GM12873 (cell line): ENCODE results near the gene PALLD.

Experiments used
- CTCF ChIP-seq: IDR thresholded peaks from 2 replicates; pipeline ENCODE4 v1.5.1; 2012; ENCODE audit warnings: low read depth, mild to moderate bottlenecking, moderate library complexity, low read length, control low read depth; ENCODE audit not compliant: insufficient read depth; ENCODE audit errors: missing control alignments

Gene PALLD

GRCh38 chr4:168679819-168680218 lies 183.0 kb downstream of the PALLD start:
- no peak for TF ChIP-seq CTCF

- TF ChIP-seq CTCF: no peak
Measured at GRCh38 chr4:168682898-168683500, 186.1 kb downstream of the PALLD start.

DNA sequence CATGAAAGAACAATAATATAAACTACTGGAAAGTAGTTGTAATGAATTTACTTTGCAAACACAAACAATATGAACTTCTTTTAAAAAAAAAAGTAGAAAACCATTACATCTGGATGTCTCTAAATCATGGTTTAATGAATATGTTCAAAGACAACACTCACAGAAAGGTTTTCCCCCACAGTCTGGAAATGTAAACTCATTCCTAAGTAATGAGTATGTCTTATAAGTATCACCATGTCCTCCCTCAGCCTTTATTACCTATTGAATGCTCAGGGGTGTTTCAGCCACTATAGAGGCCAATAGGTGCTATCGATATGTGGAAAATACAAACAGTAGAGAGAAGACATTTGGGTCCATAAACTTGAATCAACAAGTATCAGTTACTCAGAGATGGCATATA lies 186.7 kb downstream of the PALLD start:
- TF ChIP-seq CTCF: no peak

DNA sequence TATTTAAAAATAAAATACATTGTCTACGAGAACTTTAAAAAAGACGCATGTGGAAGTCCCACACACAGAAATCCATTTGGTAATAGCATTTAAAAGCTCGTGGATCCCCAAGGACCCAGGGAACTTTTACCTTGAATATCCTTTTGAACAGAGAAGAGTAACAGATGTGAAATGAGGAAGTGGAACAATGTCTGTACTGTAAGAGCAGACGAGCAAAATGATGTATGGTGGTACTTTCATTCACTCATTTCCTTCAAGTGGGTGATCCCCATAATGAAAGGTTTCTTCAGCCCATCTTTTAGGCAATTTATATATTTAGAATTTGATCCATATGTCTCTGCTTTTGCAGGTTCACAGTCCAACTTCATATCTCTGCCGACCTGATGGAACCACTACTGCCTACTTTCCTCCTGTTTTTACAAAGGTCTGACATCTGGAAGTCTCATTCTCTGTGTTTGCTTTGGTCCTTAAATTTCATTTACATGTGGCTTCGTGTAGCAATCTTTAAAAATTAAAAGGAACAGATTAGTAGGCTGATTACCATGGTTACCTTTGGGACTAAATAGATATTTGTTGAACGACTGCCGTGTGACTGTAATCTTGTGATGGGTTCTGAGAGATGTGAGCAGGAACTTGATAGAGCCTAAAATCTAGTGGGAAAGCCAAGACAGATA lies 188.4 kb downstream of the PALLD start:
- no peak for TF ChIP-seq CTCF

GRCh38 chr4:168688584-168688983 lies 191.7 kb downstream of the PALLD start:
- no peak for TF ChIP-seq CTCF

GRCh38 chr4:168689791-168690190 lies 192.9 kb downstream of the PALLD start:
- TF ChIP-seq CTCF: no peak

GRCh38 chr4:168690199-168690598 lies 193.3 kb downstream of the PALLD start:
- no peak for TF ChIP-seq CTCF
